Hematopoietic multipotent progenitor cell (in vitro differentiated cells): ENCODE data around the gene EEIG2. TPM values are rescaled to one million over a fixed set of nuclear protein-coding genes. Genes with fewer than 3 reads are reported as not detected.
"Not testable (repeated sequence)": the region's sequence is repeated elsewhere in the genome, so short reads cannot be mapped to it uniquely, and the experiment has no call there.

Source experiments
- DNase-seq, 3 donors: peaks; one replicate each; pipeline ENCODE4 v3.0.0-alpha.2; 2011 to 2015; ENCODE audit warnings: low read depth in 2 of 3, low spot score in 2 of 3
- total RNA-seq: library from RNA; depleted of rRNA; stranded (reverse); fragments of >200 nt; gene quantifications from one replicate; pipeline ENCODE4 v1.2.3, GENCODE V29; 2012

EEIG2 gene
- total RNA-seq, 1 donor = 15.3 TPM

- no peak for DNase-seq
These were observed 18.0 kb upstream of the EEIG2 start for GRCh38 chr1:108541861-108542260.

GRCh38 chr1:108547493-108547892 is 12.4 kb upstream of the EEIG2 start:
- DNase-seq = not testable (repeated sequence)

DNA sequence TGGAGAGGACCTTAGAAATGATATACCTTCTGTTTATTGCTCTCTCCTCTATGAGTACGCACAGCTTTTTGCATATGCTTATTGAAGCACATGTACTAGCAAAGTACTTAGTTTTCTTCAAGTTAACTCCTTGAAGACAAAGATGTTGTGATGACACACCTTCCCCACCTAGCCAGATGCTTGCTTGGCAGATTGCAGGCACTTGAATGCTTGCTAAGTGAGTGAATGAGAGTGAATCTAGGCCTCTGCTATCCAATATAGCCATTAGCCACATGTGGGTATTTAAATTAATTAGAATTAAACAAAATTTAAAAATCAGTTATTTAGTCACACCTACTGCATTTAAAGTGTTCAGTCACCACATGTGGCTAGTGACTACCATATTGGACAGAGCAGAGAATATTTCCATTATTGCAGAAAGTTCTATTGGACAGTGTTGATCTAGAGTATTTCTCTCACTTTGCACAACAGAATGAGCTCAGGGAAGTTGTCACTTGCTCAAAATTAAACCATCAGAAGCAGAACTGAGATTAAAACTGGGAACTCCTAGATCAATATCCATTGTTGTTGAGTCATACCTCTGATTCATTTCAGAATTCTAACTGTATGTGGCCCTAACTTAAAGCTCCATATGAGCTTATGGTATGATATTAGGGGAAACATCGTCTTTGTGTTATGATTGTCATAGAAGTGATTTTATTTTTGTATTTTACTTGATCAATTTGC is 8.6 kb upstream of the EEIG2 start:
- no peak for DNase-seq

DNA sequence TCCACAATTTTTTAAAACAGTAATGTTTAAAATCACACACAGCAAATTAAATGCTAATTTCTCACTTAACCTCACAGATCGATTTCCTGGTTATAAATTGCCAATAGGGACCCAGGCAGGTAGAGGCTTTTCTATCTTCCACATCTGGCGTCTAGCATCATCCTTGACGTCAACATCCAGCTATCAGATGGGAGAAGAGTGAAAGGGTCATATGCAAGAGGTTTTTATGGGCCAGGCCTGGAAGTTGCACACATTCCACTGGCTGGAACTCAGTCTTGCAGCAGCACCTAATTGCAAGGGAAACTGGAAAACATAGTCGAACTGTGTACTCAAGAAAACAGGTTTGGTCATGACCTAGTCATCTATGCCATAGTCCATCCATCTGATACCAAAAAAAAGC is 6.0 kb upstream of the EEIG2 start:
- no peak for DNase-seq

- DNase-seq = no peak
These were observed 5.0 kb upstream of the EEIG2 start for GRCh38 chr1:108554682-108555427.

DNA sequence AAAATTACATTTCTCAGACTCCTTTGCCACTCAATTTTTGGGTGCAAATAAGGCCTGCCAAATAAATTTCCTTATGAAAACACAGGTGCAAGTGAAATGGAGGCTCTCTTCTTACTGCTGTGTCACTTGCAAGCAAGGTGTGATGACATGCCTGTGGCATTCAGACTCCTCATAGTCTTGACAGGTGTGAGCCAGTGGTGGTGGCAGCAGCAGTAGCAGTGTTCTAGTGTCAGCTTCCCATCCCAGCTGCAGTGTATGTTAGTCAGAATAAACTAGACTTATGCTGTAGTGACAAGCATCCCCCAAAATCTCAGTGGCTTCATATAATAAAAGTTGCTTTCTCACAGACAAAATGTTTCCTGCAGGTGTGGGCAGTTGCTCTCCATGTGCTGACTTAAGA is 3.8 kb upstream of the EEIG2 start:
- DNase-seq = no peak

DNA sequence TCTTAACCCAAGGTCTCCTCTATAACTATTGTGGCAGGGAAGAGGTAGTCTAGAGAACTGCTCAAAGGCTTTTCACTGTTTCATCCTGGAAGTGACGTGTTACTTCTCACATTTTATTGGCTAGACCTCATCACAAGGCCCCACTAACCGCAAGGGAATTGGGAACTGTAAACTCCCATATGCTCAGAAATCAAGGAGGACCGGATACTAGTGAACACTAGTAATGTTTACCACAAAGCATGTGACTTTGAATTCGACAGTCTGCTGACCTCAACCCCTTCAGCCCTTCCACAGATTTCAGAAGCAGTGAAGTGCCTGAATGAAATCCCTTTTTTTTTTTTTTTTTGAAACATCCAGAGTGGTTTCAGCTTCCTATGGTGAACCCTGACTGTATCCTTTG is 3.4 kb upstream of the EEIG2 start:
- no peak for DNase-seq

- no peak for DNase-seq
These were observed 2.6 kb upstream of the EEIG2 start for GRCh38 chr1:108557296-108557695.

DNA sequence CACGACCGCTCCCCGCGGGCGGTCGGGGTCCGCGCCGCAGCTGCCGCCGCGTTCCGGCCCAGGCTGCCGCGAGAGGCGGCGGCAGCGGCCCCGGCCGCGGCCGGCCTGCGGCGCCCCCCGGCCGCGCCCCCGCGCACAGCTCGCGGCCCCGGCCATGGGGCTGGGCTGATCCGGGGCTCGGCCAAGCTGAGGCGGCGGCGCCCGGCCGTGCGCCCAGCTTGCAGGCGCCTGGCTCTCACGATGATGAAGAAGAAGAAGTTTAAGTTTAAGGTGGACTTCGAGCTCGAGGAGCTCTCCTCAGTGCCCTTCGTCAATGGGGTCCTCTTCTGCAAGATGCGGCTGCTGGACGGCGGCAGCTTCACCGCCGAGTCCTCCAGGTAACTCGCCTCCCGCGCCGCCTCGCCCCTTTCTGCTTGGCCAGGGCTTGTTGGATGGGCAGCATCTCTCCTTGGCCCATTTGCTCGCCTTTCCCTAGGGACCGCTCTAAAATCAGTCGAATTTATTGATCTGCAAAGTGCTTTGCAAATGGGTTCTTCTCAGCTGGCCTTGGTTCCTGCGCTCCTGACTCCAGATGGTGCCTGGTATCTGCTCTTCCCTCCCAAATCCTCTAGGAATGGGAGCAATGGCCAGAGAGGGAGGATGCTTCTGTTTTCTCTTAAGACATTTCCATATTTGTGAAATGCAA is 431 bp downstream of the EEIG2 start:
- peak in 1 of 3 donors; percentile 7 for DNase-seq

DNA sequence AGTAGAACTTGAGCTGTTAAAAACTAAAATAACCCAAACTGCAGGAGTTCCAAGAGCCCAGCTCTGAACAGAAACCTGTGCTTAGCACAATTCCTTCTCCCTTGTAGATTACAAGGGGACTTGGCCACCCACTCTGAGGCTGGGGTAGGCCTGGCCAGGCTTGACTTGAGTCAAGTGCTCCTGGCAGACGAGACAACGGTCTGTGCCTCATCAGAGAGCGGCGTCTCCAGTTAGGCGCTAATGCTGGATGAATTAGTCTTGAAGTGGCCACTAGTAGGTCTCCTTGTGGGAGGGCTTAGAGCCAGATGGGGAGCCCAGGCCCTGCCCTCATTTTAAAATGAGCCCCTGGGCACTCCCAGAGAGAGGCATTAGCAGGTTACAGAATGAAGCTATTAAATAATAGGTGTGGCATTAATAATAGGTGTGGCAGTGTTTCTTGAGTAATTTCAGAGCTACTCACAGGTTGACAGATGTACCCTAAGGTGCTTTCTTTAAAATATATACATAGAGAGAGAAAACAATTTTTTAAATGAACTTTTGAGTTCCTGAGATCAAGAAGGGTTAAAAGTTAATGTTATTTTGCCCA is 1.1 kb downstream of the EEIG2 start:
- DNase-seq = peak in 2 of 3 donors; percentile 61 to 78

GRCh38 chr1:108561689-108562326 is 1.9 kb downstream of the EEIG2 start:
- peak; percentile 64 to 80 (median 73) for DNase-seq

- DNase-seq = no peak
These were observed 3.9 kb downstream of the EEIG2 start for GRCh38 chr1:108563808-108564207.

DNA sequence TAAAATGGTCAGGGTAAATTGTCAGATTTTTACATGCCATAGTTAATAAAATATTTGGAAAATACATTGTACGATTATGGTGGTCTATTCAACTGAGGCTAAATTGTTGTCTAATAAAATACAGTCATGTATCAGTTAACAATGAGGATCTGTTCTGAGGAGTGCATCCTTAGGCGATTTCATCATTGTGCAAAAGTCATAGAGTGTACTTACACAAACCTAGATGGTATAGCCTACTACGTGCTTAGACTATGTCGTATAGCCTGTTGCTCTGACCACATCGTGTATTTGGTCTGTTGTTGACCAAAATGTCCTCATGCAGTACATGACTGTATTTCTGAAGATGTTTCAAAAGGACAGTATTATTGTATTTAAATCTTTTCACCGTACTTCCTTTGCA is 5.2 kb downstream of the EEIG2 start:
- no peak for DNase-seq

GRCh38 chr1:108565512-108565911 is 5.6 kb downstream of the EEIG2 start:
- no peak for DNase-seq

DNA sequence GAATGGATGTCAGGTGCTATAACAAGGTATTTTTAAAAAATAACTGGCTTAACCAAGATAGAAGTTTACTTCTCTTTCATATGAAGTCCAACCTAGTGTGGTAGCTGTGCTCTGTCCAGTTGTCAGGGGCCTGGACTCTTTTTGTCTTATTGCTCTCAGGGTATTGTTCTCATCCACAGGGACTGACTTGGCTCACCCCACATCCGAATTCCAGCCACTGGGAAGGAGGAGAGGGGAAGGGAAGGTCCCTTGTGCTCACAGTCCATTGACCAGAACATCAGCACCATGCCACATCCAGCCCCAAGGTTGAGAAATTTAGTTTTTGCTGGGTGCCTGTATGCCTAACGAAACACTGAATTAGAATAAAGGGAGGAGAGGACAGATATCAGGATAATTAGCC is 8.7 kb downstream of the EEIG2 start:
- no peak for DNase-seq

DNA sequence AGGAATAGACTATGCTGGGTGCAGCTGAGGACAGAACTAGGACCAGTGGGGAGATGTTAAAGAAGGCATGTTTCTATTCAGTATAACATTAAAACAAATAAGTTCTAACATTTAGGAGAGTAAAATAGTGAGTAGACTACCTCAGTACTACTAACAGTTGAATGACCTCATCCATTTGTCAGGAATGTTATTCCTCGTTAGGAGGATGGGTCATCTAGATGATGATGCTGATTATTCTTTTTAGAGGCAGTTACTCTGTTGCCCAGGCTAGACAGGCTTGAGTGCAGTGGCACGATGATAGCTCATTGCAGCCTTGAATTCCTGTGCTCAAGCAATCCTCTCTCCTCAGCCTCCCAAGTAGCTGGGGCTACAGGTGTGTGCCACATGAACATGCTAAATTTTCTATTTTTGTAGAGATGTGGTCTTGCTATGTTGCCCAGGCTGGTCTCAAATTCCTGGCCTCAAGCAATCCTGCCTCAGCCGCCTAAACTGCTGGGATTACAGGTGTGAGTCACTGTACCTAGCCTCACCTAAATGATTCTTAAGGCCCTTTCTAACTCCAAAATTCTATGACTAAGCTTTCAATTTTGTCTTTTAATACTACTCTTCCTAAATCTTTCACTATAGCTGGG is 9.3 kb downstream of the EEIG2 start:
- no peak for DNase-seq

DNA sequence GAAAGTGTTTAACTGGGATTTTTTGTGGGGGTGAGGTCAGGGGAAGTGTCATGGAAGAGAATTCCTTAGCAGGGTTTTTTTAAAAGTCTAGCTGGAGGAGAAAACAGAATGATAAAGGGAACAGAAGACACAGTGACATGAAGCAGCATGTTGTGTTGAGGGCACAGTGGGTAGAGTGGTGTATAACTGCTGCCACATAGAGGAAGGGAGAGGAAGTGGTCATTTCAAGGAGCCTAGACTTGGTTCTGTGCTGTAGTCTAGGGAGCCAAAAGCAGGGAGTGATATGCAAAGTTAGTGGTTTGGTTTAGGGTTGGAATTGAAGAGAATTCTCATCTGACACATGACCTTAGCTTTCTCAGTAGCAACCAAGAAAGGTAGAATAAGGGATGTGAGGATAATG is 10.2 kb downstream of the EEIG2 start:
- DNase-seq = peak in 1 of 3 donors; percentile 63

- no peak for DNase-seq
These were observed 11.1 kb downstream of the EEIG2 start for GRCh38 chr1:108570998-108571401.

DNA sequence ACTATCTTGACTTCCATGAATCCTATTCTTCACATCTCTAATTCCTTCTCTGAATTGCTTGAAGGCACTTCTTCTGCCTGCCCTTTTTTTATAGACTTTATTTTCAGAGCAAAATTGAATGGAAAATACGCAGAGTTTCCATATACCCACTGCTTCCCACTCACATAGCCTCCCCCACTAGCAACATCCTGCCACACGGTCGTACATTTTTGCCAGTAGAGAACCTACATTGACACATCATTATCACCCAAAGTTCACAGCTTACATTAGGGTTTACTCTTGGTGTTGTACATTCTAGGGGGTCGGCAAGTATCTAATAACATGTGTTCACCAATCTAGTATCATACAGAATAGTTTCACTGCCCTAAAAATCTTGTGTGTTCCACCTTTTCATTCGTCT is 12.3 kb downstream of the EEIG2 start:
- no peak for DNase-seq

GRCh38 chr1:108573183-108573582 is 13.3 kb downstream of the EEIG2 start:
- no peak for DNase-seq
